HCT116 (cell line): Measurements from ENCODE around the gene NLGN4Y. TPM values are rescaled to one million over a fixed set of nuclear protein-coding genes. Genes with fewer than 3 reads are reported as not detected.

Source experiments
- ATAC-seq: fragments of 200-7000 bp; cut with Tn5 transposase; 2 replicates; pipeline ENCODE4 v1.9.1; 2020; ENCODE audit warnings: mild to moderate bottlenecking, moderate library complexity
- BruUV-seq: library from RNA; stranded (reverse); fragments of 400-500 nt; replicated peaks from 2 replicates; lab custom pipeline; 2021; lab: Mats Ljungman, UMichigan
- CTCF ChIA-PET: fragments of 300-600 bp; sonication (Branson Sonifier 250); formaldehyde crosslinking; loops from one replicate; lab custom pipeline; 2021; ENCODE audit warnings: antibody characterized with exemption; lab: Charles Lee
- POLR2A ChIA-PET: fragments of 300-600, 350-600 bp; sonication (Branson Sonifier 250); formaldehyde crosslinking; loops from one replicate; lab custom pipeline; 2021; ENCODE audit warnings: antibody characterized with exemption; lab: Charles Lee
- RAD21 ChIA-PET, 2 experiments: fragments of 300-600 bp; sonication (Branson Sonifier 250); formaldehyde crosslinking; loops; one replicate each; lab custom pipeline; 2023; ENCODE audit warnings: low total read pairs in 2 of 2; ENCODE audit not compliant: uncharacterized antibody in 2 of 2, unreplicated experiment in 2 of 2, low non-redundant PET in 1 of 2; lab: Charles Lee
- DNase-seq: peaks from one replicate; pipeline ENCODE4 v3.0.0-alpha.2; 2010; ENCODE audit warnings: low read depth, low spot score
- H2AFZ ChIP-seq: fragments of 200-600 bp; shearing (Covaris generic), sonication (generic); 2 replicates; pipeline ENCODE4 v1.6.1; 2017; ENCODE audit warnings: low read depth, mixed run types, mixed read lengths, antibody characterized with exemption, low read length; ENCODE audit not compliant: poor library complexity, severe bottlenecking
- H3K27ac ChIP-seq: 2 replicates; pipeline ENCODE4 v1.5.1; 2012; ENCODE audit warnings: low read depth, low read length
- H3K27me3 ChIP-seq: fragments of 200-600 bp; sonication (generic); 2 replicates; pipeline ENCODE4 v1.6.1; 2016; ENCODE audit warnings: mixed run types, low read length, mixed read lengths; ENCODE audit not compliant: insufficient read depth
- H3K36me3 ChIP-seq, 2 experiments: fragments of 200-500 bp in 1 of 2; fragments of 200-600 bp in 1 of 2; sonication (Bioruptor generic) in 1 of 2; sonication (generic) in 1 of 2; 2 replicates each; pipeline versions ENCODE4 v1.5.1 to v1.6.1; 2014 to 2016; ENCODE audit warnings: low read length in 2 of 2, inconsistent platforms in 1 of 2, mixed read lengths in 1 of 2, mixed run types in 1 of 2; ENCODE audit not compliant: insufficient read depth in 2 of 2, control insufficient read depth in 1 of 2
- H3K4me1 ChIP-seq, 2 experiments: fragments of 200-600 bp in 1 of 2; sonication (generic) in 1 of 2; 2 replicates each; pipeline versions ENCODE4 v1.5.1 to v1.6.1; 2012 to 2017; ENCODE audit warnings: low read length in 2 of 2, inconsistent platforms in 1 of 2, mild to moderate bottlenecking in 1 of 2, mixed read lengths in 1 of 2, mixed run types in 1 of 2, moderate library complexity in 1 of 2; ENCODE audit not compliant: insufficient read depth in 2 of 2, control insufficient read depth in 1 of 2
- H3K4me2 ChIP-seq: fragments of 200-600 bp; sonication (generic); 2 replicates; pipeline ENCODE4 v1.6.1; 2017; ENCODE audit warnings: mixed run types, low read length, mixed read lengths
- H3K4me3 ChIP-seq, 2 experiments: fragments of 200-600 bp in 1 of 2; sonication (generic) in 1 of 2; replicated peaks in 1 of 2; 2 replicates each; pipeline ENCODE4 v1.5.1; 2011 to 2016; ENCODE audit warnings: low read length in 2 of 2, control low read depth in 1 of 2, low read depth in 1 of 2, mild to moderate bottlenecking in 1 of 2, mixed read lengths in 1 of 2, mixed run types in 1 of 2
- H3K79me2 ChIP-seq: fragments of 200-600 bp; sonication (generic); 2 replicates; pipeline ENCODE4 v1.6.1; 2017; ENCODE audit warnings: mild to moderate bottlenecking, mixed run types, low read length, moderate library complexity, mixed read lengths; ENCODE audit not compliant: insufficient read depth
- H3K9ac ChIP-seq: fragments of 200-600 bp; sonication (generic); 2 replicates; pipeline ENCODE4 v1.6.1; 2016; ENCODE audit warnings: low read length, mixed read lengths
- H3K9me2 ChIP-seq: fragments of 200-600 bp; sonication (generic), shearing (Covaris generic); 2 replicates; pipeline ENCODE4 v1.6.1; 2017; ENCODE audit warnings: mixed run types, mild to moderate bottlenecking, moderate library complexity; ENCODE audit not compliant: insufficient read depth
- H3K9me3 ChIP-seq, 2 experiments: fragments of 200-500 bp in 1 of 2; fragments of 200-600 bp in 1 of 2; sonication (Bioruptor generic) in 1 of 2; sonication (generic) in 1 of 2; 2 replicates each; pipeline ENCODE4 v1.6.1; 2014 to 2017; ENCODE audit warnings: low read length in 2 of 2, mixed read lengths in 2 of 2, inconsistent platforms in 1 of 2, low read depth in 1 of 2, mild to moderate bottlenecking in 1 of 2, mixed run types in 1 of 2, moderate library complexity in 1 of 2; ENCODE audit not compliant: control insufficient read depth in 1 of 2, insufficient read depth in 1 of 2
- H4K20me1 ChIP-seq: fragments of 200-600 bp; sonication (generic), shearing (Covaris generic); 2 replicates; pipeline ENCODE4 v1.6.1; 2017; ENCODE audit warnings: mixed run types, mild to moderate bottlenecking, moderate library complexity; ENCODE audit not compliant: insufficient read depth
- ATF3 ChIP-seq: IDR thresholded peaks from 2 replicates; pipeline ENCODE4 v1.6.1; 2012
- CBX3 ChIP-seq: IDR thresholded peaks from 2 replicates; pipeline ENCODE4 v1.6.1; 2012; ENCODE audit warnings: low read depth
- CEBPB ChIP-seq: IDR thresholded peaks from 2 replicates; pipeline ENCODE4 v1.6.1; 2012; ENCODE audit warnings: low read depth
- CTCF ChIP-seq, 3 experiments: fragments of 200-600 bp in 1 of 3; sonication (generic) in 1 of 3; IDR thresholded peaks in 2 of 3; conservative IDR thresholded peaks in 1 of 3; 2 replicates each; pipeline ENCODE4 v1.5.1; 2012 to 2017; ENCODE audit warnings: low read depth in 2 of 3, low read length in 2 of 3, antibody characterized with exemption in 1 of 3, borderline replicate concordance in 1 of 3, control low read depth in 1 of 3, mild to moderate bottlenecking in 1 of 3, mixed read lengths in 1 of 3, mixed run types in 1 of 3, moderate library complexity in 1 of 3; ENCODE audit not compliant: insufficient read depth in 1 of 3
- EGR1 ChIP-seq: IDR thresholded peaks from 2 replicates; pipeline ENCODE4 v1.6.1; 2012; ENCODE audit warnings: low read depth
- ELF1 ChIP-seq: IDR thresholded peaks from 2 replicates; pipeline ENCODE4 v1.6.1; 2012; ENCODE audit warnings: low read depth, borderline replicate concordance
- EZH2 ChIP-seq: fragments of 200-600 bp; sonication (generic); IDR thresholded peaks from 2 replicates; pipeline ENCODE4 v1.6.1; 2017; ENCODE audit warnings: antibody characterized with exemption, mixed run types
- EZH2phosphoT487 ChIP-seq: fragments of 200-600 bp; IDR thresholded peaks from 2 replicates; pipeline ENCODE4 v1.6.1; 2018; ENCODE audit warnings: antibody characterized with exemption, borderline replicate concordance
- JUND ChIP-seq: IDR thresholded peaks from 2 replicates; pipeline ENCODE4 v1.6.1; 2012
- MAX ChIP-seq: IDR thresholded peaks from 2 replicates; pipeline ENCODE4 v1.6.1; 2012
- POLR2A ChIP-seq: IDR thresholded peaks from 2 replicates; pipeline ENCODE4 v1.7.0; 2011; ENCODE audit warnings: borderline replicate concordance; ENCODE audit not compliant: insufficient read depth, insufficient read length; ENCODE audit errors: extremely low read depth
- POLR2AphosphoS5 ChIP-seq: IDR thresholded peaks from 2 replicates; pipeline ENCODE4 v1.6.1; 2011; ENCODE audit warnings: mild to moderate bottlenecking, low read depth, low read length, moderate library complexity
- REST ChIP-seq: IDR thresholded peaks from 2 replicates; pipeline ENCODE4 v1.6.1; 2012; ENCODE audit warnings: low read depth
- SIN3A ChIP-seq: IDR thresholded peaks from 2 replicates; pipeline ENCODE4 v1.6.1; 2012; ENCODE audit warnings: low read depth
- SP1 ChIP-seq: IDR thresholded peaks from 2 replicates; pipeline ENCODE4 v1.6.1; 2012; ENCODE audit warnings: low read depth
- SRF ChIP-seq: IDR thresholded peaks from 2 replicates; pipeline ENCODE4 v1.6.1; 2012; ENCODE audit warnings: low read depth
- TCF7L2 ChIP-seq: IDR thresholded peaks from 2 replicates; pipeline ENCODE4 v1.7.0; 2011; ENCODE audit warnings: borderline replicate concordance, inconsistent platforms; ENCODE audit not compliant: insufficient read depth, insufficient read length; ENCODE audit errors: extremely low read depth
- intact Hi-C: fragments of 100-400 bp; cut with micrococcal nuclease; formaldehyde crosslinking; loops from 2 replicates; pipeline ENCODE4 v1.10.0; 2022
- total RNA-seq: library from RNA; stranded (reverse); gene quantifications from one replicate; pipeline ENCODE4 v1.2.1, GENCODE V29; 2021; ENCODE audit not compliant: unreplicated experiment

Gene NLGN4Y
- total RNA-seq, 1 experiment from 2014 or later, result 0.22 TPM

- H4K20me1 ChIP-seq, result no peaks in the 10 kb centered on the region
- no peaks in the 10 kb centered on the region for H3K9me2 ChIP-seq
- ChIA-PET RAD21 (no interaction called here), CTCF (no interaction called here), POLR2A (no interaction called here)
- H3K9me3 ChIP-seq, result no peaks in the 10 kb centered on the region
- TF ChIP-seq SIN3A (no peak), EGR1 (no peak), MAX (no peak), CTCF (IDR thresholded peaks at IDR 0.05 in 2 of 3, conservative IDR thresholded peaks at IDR 0.05 in 1 of 3; ENCODE audit: borderline replicate concordance in 1 of 3, insufficient read depth in 1 of 3, low read depth in 2 of 3, low read length in 2 of 3) (no peak), REST (no peak), EZH2 (no peak), CEBPB (no peak), POLR2A (no peak), JUND (no peak), SP1 (no peak), CBX3 (no peak), ATF3 (no peak), EZH2phosphoT487 (no peak), POLR2AphosphoS5 (no peak), ELF1 (no peak), SRF (no peak), TCF7L2 (no peak)
- ATAC-seq (no peak), DNase-seq (no peak)
- no peaks in the 10 kb centered on the region for H3K36me3 ChIP-seq
- H3K4me3 ChIP-seq, result no peak overlapping the region
- intact Hi-C loops, result no loop called here
- H3K27me3 ChIP-seq, result no peaks in the 10 kb centered on the region
- no TSS peak for BruUV-seq
- H3K4me2 ChIP-seq, result no peak overlapping the region
- no peak overlapping the region for H3K27ac ChIP-seq
- no peaks in the 10 kb centered on the region for H3K4me1 ChIP-seq
- H3K79me2 ChIP-seq, result no peaks in the 10 kb centered on the region
- H3K9ac ChIP-seq, result no peak overlapping the region
- no peak overlapping the region for H2AFZ ChIP-seq
Measured at GRCh38 chrY:14825728-14826127, 301.4 kb downstream of the NLGN4Y start.
